Caco-2 (cell line): ENCODE measurements around the gene PIP4K2C. TPM values are rescaled to one million over a fixed set of nuclear protein-coding genes. Genes with fewer than 3 reads are reported as not detected.

Source experiments
- BruUV-seq: library from RNA; stranded (reverse); fragments of 400-500 nt; replicated peaks from 2 replicates; lab custom pipeline; 2021; lab: Mats Ljungman, UMichigan
- CTCF ChIA-PET: fragments of 300-600 bp; sonication (Branson Sonifier 250); formaldehyde crosslinking; loops from one replicate; lab custom pipeline; 2022; ENCODE audit warnings: antibody characterized with exemption; lab: Charles Lee
- POLR2A ChIA-PET: fragments of 300-600 bp; sonication (Branson Sonifier 250); formaldehyde crosslinking; loops from one replicate; lab custom pipeline; 2022; ENCODE audit warnings: antibody characterized with exemption; lab: Charles Lee
- DNase-seq, 2 experiments: peaks; one replicate each; pipeline versions ENCODE4 v3.0.0 to v3.0.0-alpha.2; 2020 to 2022
- H3K27me3 ChIP-seq: replicated peaks from 2 replicates; pipeline ENCODE4 v1.6.0; 2011; ENCODE audit warnings: low read length; ENCODE audit not compliant: control insufficient read depth, insufficient read depth
- H3K36me3 ChIP-seq: 2 replicates; pipeline ENCODE4 v1.5.1; 2011; ENCODE audit warnings: low read length; ENCODE audit not compliant: control insufficient read depth, insufficient read depth
- H3K4me1 ChIP-seq: fragments of 250-450 bp; sonication (Bioruptor Pico); 2 replicates; pipeline ENCODE4 v1.5.1; 2020; ENCODE audit warnings: mild to moderate bottlenecking
- H3K4me3 ChIP-seq: 2 replicates; pipeline ENCODE4 v1.5.1; 2011; ENCODE audit warnings: low read depth, mild to moderate bottlenecking, control low read depth, low read length
- H3K9me3 ChIP-seq: fragments of 250-450 bp; sonication (Bioruptor Pico); 2 replicates; pipeline ENCODE4 v1.5.1; 2020; ENCODE audit warnings: mild to moderate bottlenecking, moderate library complexity
- H3K27ac Mint-ChIP-seq: one replicate; pipeline ENCODE4 v1.8.0; 2022; ENCODE audit warnings: mixed read lengths; ENCODE audit not compliant: unreplicated experiment
- H3K27me3 Mint-ChIP-seq: one replicate; pipeline ENCODE4 v1.8.0; 2022; ENCODE audit warnings: mixed read lengths; ENCODE audit not compliant: insufficient read depth, unreplicated experiment
- H3K36me3 Mint-ChIP-seq: one replicate; pipeline ENCODE4 v1.8.0; 2022; ENCODE audit warnings: mild to moderate bottlenecking, mixed read lengths; ENCODE audit not compliant: insufficient read depth, unreplicated experiment
- H3K4me1 Mint-ChIP-seq: one replicate; pipeline ENCODE4 v1.8.0; 2022; ENCODE audit warnings: low read depth, mixed read lengths; ENCODE audit not compliant: unreplicated experiment
- H3K4me3 Mint-ChIP-seq: one replicate; pipeline ENCODE4 v1.8.0; 2022; ENCODE audit warnings: mild to moderate bottlenecking, moderate library complexity, mixed read lengths; ENCODE audit not compliant: unreplicated experiment
- H3K9me3 Mint-ChIP-seq: one replicate; pipeline ENCODE4 v1.8.0; 2022; ENCODE audit warnings: mixed read lengths; ENCODE audit not compliant: unreplicated experiment
- CTCF ChIP-seq, 2 experiments: fragments of 200-600 bp in 1 of 2; IDR thresholded peaks; 1 replicate in 1 of 2; 2 replicates in 1 of 2; pipeline versions ENCODE4 v1.5.1 to v1.8.0; 2011 to 2022; ENCODE audit warnings: antibody characterized with exemption in 1 of 2, control low read depth in 1 of 2, inconsistent platforms in 1 of 2, low read depth in 1 of 2, low read length in 1 of 2, mild to moderate bottlenecking in 1 of 2, moderate library complexity in 1 of 2; ENCODE audit not compliant: insufficient read depth in 1 of 2, severe bottlenecking in 1 of 2, unreplicated experiment in 1 of 2
- intact Hi-C: fragments of 100-400 bp; cut with micrococcal nuclease; formaldehyde crosslinking; loops from one replicate; pipeline ENCODE4 v1.10.0; 2022; ENCODE audit not compliant: unreplicated experiment
- total RNA-seq: library from RNA; stranded (reverse); gene quantifications from 2 replicates; pipeline ENCODE4 v1.2.3, GENCODE V29; 2022

The PIP4K2C gene
- total RNA-seq, 1 experiment from 2014 or later: 48.0 TPM

GRCh38 chr12:57563358-57563757, 27.6 kb upstream of the PIP4K2C start:
- no peaks in the 10 kb centered on the region for H3K36me3 Mint-ChIP-seq
- H3K4me3 Mint-ChIP-seq: no peak overlapping the region
- no peaks in the 10 kb centered on the region for H3K27me3 ChIP-seq
- peaks cover 20% of the 10 kb centered on the region for H3K27me3 Mint-ChIP-seq
- no peaks in the 10 kb centered on the region for H3K36me3 ChIP-seq
- DNase-seq: no peak
- ChIA-PET CTCF (no interaction called here), POLR2A (no interaction called here)
- H3K4me1 Mint-ChIP-seq: no peaks in the 10 kb centered on the region
- no peak for TF ChIP-seq CTCF (IDR thresholded peaks at IDR 0.05; ENCODE audit: insufficient read depth in 1 of 2, low read depth in 1 of 2, low read length in 1 of 2, severe bottlenecking in 1 of 2, unreplicated experiment in 1 of 2)
- no TSS peak for BruUV-seq
- H3K27ac Mint-ChIP-seq: no peak overlapping the region
- H3K9me3 Mint-ChIP-seq: no peaks in the 10 kb centered on the region
- intact Hi-C loops: no loop called here
- no peaks in the 10 kb centered on the region for H3K9me3 ChIP-seq
- no peak overlapping the region for H3K4me3 ChIP-seq
- H3K4me1 ChIP-seq: no peaks in the 10 kb centered on the region

GRCh38 chr12:57564178-57564740, 26.7 kb upstream of the PIP4K2C start:
- intact Hi-C loops: no loop called here
- H3K9me3 ChIP-seq: no peaks in the 10 kb centered on the region
- no peak for TF ChIP-seq CTCF (IDR thresholded peaks at IDR 0.05; ENCODE audit: insufficient read depth in 1 of 2, low read depth in 1 of 2, low read length in 1 of 2, severe bottlenecking in 1 of 2, unreplicated experiment in 1 of 2)
- H3K27ac Mint-ChIP-seq: no peak overlapping the region
- H3K27me3 ChIP-seq: no peaks in the 10 kb centered on the region
- CTCF ChIA-PET: no interaction called here
- POLR2A ChIA-PET: no interaction called here
- H3K4me3 Mint-ChIP-seq: no peak overlapping the region
- H3K4me3 ChIP-seq: no peak overlapping the region
- H3K27me3 Mint-ChIP-seq: peaks cover 20% of the 10 kb centered on the region
- H3K4me1 ChIP-seq: no peaks in the 10 kb centered on the region
- H3K36me3 Mint-ChIP-seq: no peaks in the 10 kb centered on the region
- no peaks in the 10 kb centered on the region for H3K9me3 Mint-ChIP-seq
- H3K4me1 Mint-ChIP-seq: no peaks in the 10 kb centered on the region
- DNase-seq: no peak
- no TSS peak for BruUV-seq
- H3K36me3 ChIP-seq: no peaks in the 10 kb centered on the region

GRCh38 chr12:57568838-57569237, 22.2 kb upstream of the PIP4K2C start:
- Mint-ChIP-seq H3K27ac (no peak overlapping the region), H3K27me3 (peaks cover 10% of the 10 kb centered on the region), H3K4me3 (no peak overlapping the region), H3K9me3 (no peaks in the 10 kb centered on the region), H3K36me3 (peaks cover 7% of the 10 kb centered on the region), H3K4me1 (no peaks in the 10 kb centered on the region)
- ChIA-PET POLR2A (no interaction called here), CTCF (no interaction called here)
- no peaks in the 10 kb centered on the region for H3K4me1 ChIP-seq
- DNase-seq: no peak
- no TSS peak for BruUV-seq
- H3K9me3 ChIP-seq: no peaks in the 10 kb centered on the region
- no peaks in the 10 kb centered on the region for H3K27me3 ChIP-seq
- no peak overlapping the region for H3K4me3 ChIP-seq
- intact Hi-C loops: no loop called here
- H3K36me3 ChIP-seq: no peaks in the 10 kb centered on the region
- TF ChIP-seq CTCF (IDR thresholded peaks at IDR 0.05; ENCODE audit: insufficient read depth in 1 of 2, low read depth in 1 of 2, low read length in 1 of 2, severe bottlenecking in 1 of 2, unreplicated experiment in 1 of 2): no peak
